HEK293 (cell line): Measurements from ENCODE around the gene OTUB2.

ENCODE experiments used
- CTCF ChIA-PET: fragments of 350-600 bp; formaldehyde crosslinking; extraction: SDS; loops from one replicate; lab custom pipeline; 2021; ENCODE audit warnings: antibody characterized with exemption; lab: Yijun Ruan, JAX
- POLR2A ChIA-PET: fragments of 300-600 bp; formaldehyde crosslinking; extraction: SDS; loops from one replicate; lab custom pipeline; 2020; ENCODE audit warnings: antibody characterized with exemption, inconsistent platforms; lab: Yijun Ruan, JAX
- H3K27ac ChIP-seq: fragments of 200-500 bp; sonication (Bioruptor generic); 2 replicates; pipeline ENCODE4 v1.5.1; 2014; ENCODE audit warnings: low read depth, low read length, control low read depth, inconsistent platforms; ENCODE audit errors: extremely low read depth
- H3K36me3 ChIP-seq, 2 experiments: fragments of 200-500 bp in 1 of 2; sonication (Bioruptor generic) in 1 of 2; 1 replicate in 1 of 2; 2 replicates in 1 of 2; pipeline ENCODE4 v1.5.1; 2014 to 2017; ENCODE audit warnings: inconsistent platforms in 2 of 2, low read length in 2 of 2; ENCODE audit not compliant: control insufficient read depth in 2 of 2, insufficient read depth in 1 of 2
- H3K4me1 ChIP-seq: fragments of 200-500 bp; sonication (Bioruptor generic); 2 replicates; pipeline ENCODE4 v1.5.1; 2014; ENCODE audit warnings: mild to moderate bottlenecking, low read length, inconsistent platforms; ENCODE audit not compliant: control insufficient read depth, insufficient read depth
- H3K4me3 ChIP-seq: 2 replicates; pipeline ENCODE4 v1.5.1; 2011; ENCODE audit warnings: low read depth, mild to moderate bottlenecking, control low read depth, low read length, moderate library complexity
- H3K9me3 ChIP-seq: fragments of 200-500 bp; sonication (Bioruptor generic); 2 replicates; pipeline ENCODE4 v1.5.1; 2014; ENCODE audit warnings: low read depth, low read length, inconsistent platforms; ENCODE audit not compliant: control insufficient read depth, insufficient read depth
- FEZF1 ChIP-seq: fragments of 450-650 bp; formaldehyde crosslinking; IDR thresholded peaks from 2 replicates; pipeline ENCODE4 v1.5.1; 2016; ENCODE audit warnings: missing biosample characterization, missing genetic modification characterization
- GLI4 ChIP-seq: fragments of 450-650 bp; formaldehyde crosslinking; IDR thresholded peaks from 2 replicates; pipeline ENCODE4 v1.5.1; 2016; ENCODE audit warnings: missing biosample characterization, missing genetic modification characterization
- KLF7 ChIP-seq: fragments of 450-650 bp; formaldehyde crosslinking; IDR thresholded peaks from 2 replicates; pipeline ENCODE4 v1.5.1; 2016; ENCODE audit warnings: missing biosample characterization, missing genetic modification characterization, borderline replicate concordance
- MZF1 ChIP-seq: fragments of 450-650 bp; formaldehyde crosslinking; IDR thresholded peaks from 2 replicates; pipeline ENCODE4 v1.5.1; 2017; ENCODE audit warnings: missing biosample characterization, missing genetic modification characterization, borderline replicate concordance
- OSR2 ChIP-seq: fragments of 450-650 bp; formaldehyde crosslinking; IDR thresholded peaks from 2 replicates; pipeline ENCODE4 v1.5.1; 2016; ENCODE audit warnings: missing biosample characterization, missing genetic modification characterization
- YY1 ChIP-seq: fragments of 450-650 bp; formaldehyde crosslinking; IDR thresholded peaks from 2 replicates; pipeline ENCODE4 v1.5.1; 2018; ENCODE audit warnings: missing biosample characterization, missing genetic modification characterization
- YY2 ChIP-seq: fragments of 450-650 bp; formaldehyde crosslinking; IDR thresholded peaks from 2 replicates; pipeline ENCODE4 v1.5.1; 2016; ENCODE audit warnings: missing biosample characterization, missing genetic modification characterization
- ZBTB20 ChIP-seq: fragments of 450-650 bp; formaldehyde crosslinking; IDR thresholded peaks from 2 replicates; pipeline ENCODE4 v1.5.1; 2016; ENCODE audit warnings: missing biosample characterization, missing genetic modification characterization
- ZNF132 ChIP-seq: fragments of 450-650 bp; formaldehyde crosslinking; IDR thresholded peaks from 2 replicates; pipeline ENCODE4 v1.5.1; 2017; ENCODE audit warnings: missing biosample characterization, missing genetic modification characterization, borderline replicate concordance
- ZNF174 ChIP-seq: fragments of 450-650 bp; formaldehyde crosslinking; IDR thresholded peaks from 2 replicates; pipeline ENCODE4 v1.5.0; 2017; ENCODE audit warnings: missing biosample characterization, mild to moderate bottlenecking, missing genetic modification characterization
- ZNF175 ChIP-seq: fragments of 450-650 bp; formaldehyde crosslinking; IDR thresholded peaks from 2 replicates; pipeline ENCODE4 v1.5.1; 2016; ENCODE audit warnings: missing biosample characterization, missing genetic modification characterization
- ZNF214 ChIP-seq: fragments of 450-650 bp; formaldehyde crosslinking; IDR thresholded peaks from 2 replicates; pipeline ENCODE4 v1.5.1; 2017; ENCODE audit warnings: missing biosample characterization, mild to moderate bottlenecking, missing genetic modification characterization, borderline replicate concordance
- ZNF311 ChIP-seq: fragments of 450-650 bp; formaldehyde crosslinking; IDR thresholded peaks from 2 replicates; pipeline ENCODE4 v1.5.1; 2017; ENCODE audit warnings: missing biosample characterization, missing genetic modification characterization, borderline replicate concordance
- ZNF391 ChIP-seq: fragments of 450-650 bp; formaldehyde crosslinking; IDR thresholded peaks from 2 replicates; pipeline ENCODE4 v1.5.1; 2016; ENCODE audit warnings: low read depth, missing biosample characterization, missing genetic modification characterization, borderline replicate concordance
- ZNF416 ChIP-seq: fragments of 450-650 bp; formaldehyde crosslinking; IDR thresholded peaks from 2 replicates; pipeline ENCODE4 v1.5.1; 2016; ENCODE audit warnings: missing biosample characterization, missing genetic modification characterization
- ZNF449 ChIP-seq: fragments of 450-650 bp; formaldehyde crosslinking; IDR thresholded peaks from 2 replicates; pipeline ENCODE4 v1.5.1; 2017; ENCODE audit warnings: missing biosample characterization, mild to moderate bottlenecking, missing genetic modification characterization, moderate library complexity
- ZNF473 ChIP-seq: fragments of 450-650 bp; formaldehyde crosslinking; IDR thresholded peaks from 2 replicates; pipeline ENCODE4 v1.5.1; 2017; ENCODE audit warnings: missing biosample characterization, missing genetic modification characterization
- ZNF530 ChIP-seq: fragments of 450-650 bp; formaldehyde crosslinking; IDR thresholded peaks from 2 replicates; pipeline ENCODE4 v1.5.1; 2016; ENCODE audit warnings: low read depth, missing biosample characterization, missing genetic modification characterization
- ZNF558 ChIP-seq: fragments of 450-650 bp; formaldehyde crosslinking; IDR thresholded peaks from 2 replicates; pipeline ENCODE4 v1.5.1; 2016; ENCODE audit warnings: missing biosample characterization, missing genetic modification characterization
- ZNF596 ChIP-seq: fragments of 450-650 bp; IDR thresholded peaks from 2 replicates; pipeline ENCODE4 v1.5.0; 2018; ENCODE audit warnings: missing biosample characterization, mild to moderate bottlenecking, missing genetic modification characterization, moderate library complexity
- ZNF629 ChIP-seq: fragments of 450-650 bp; formaldehyde crosslinking; IDR thresholded peaks from 2 replicates; pipeline ENCODE4 v1.5.1; 2017; ENCODE audit warnings: missing biosample characterization, missing genetic modification characterization
- ZNF707 ChIP-seq: fragments of 450-650 bp; formaldehyde crosslinking; IDR thresholded peaks from 2 replicates; pipeline ENCODE4 v1.5.1; 2016; ENCODE audit warnings: missing biosample characterization, missing genetic modification characterization
- ZNF776 ChIP-seq: fragments of 450-650 bp; formaldehyde crosslinking; IDR thresholded peaks from 2 replicates; pipeline ENCODE4 v1.5.0; 2017; ENCODE audit warnings: missing biosample characterization, missing genetic modification characterization, borderline replicate concordance
- TF ChIP-seq, protein P1 (sequence below): fragments of 450-650 bp; formaldehyde crosslinking; conservative IDR thresholded peaks from 2 replicates; pipeline ENCODE4 v1.5.1; 2016; ENCODE audit warnings: low read depth, missing biosample characterization, missing genetic modification characterization
- TF ChIP-seq, protein P2 (sequence below): fragments of 450-650 bp; formaldehyde crosslinking; IDR thresholded peaks from 2 replicates; pipeline ENCODE4 v1.5.0; 2017; ENCODE audit warnings: missing biosample characterization, missing genetic modification characterization, borderline replicate concordance

Gene OTUB2

GRCh38 chr14:94026173-94026888 lies at the start of gene OTUB2:
Gene OTUB2, plus strand, starts transcription at chr14:94026340. Its CDS starts 198 bp downstream, at chr14:94026538.
- Histone ChIP-seq H3K27ac (no peak within 1 kb of the TSS), H3K4me1 (no peaks in the 10 kb centered on the region), H3K9me3 (no peaks in the 10 kb centered on the region), H3K4me3 (peak within 1 kb of the TSS; percentile 63), H3K36me3 (no peaks in the 10 kb centered on the region)
- ChIA-PET CTCF (interaction anchor here (0.9 to 3.1 kb wide), 4 partner anchors 10 to 86 kb away, joined by 3 to 25 read pairs (median 4); no protein-coding TSS in a partner anchor), POLR2A (interaction anchor here (0.7 kb wide), 1 partner anchor 69 kb away, joined by 3 read pairs; no protein-coding TSS in a partner anchor)
- TF ChIP-seq ZNF311 (tag by site-specific recombination) = no peak
- TF ChIP-seq ZNF558 (tag by site-specific recombination) = no peak
- TF ChIP-seq ZNF416 = no peak
- TF ChIP-seq, protein P1, sequence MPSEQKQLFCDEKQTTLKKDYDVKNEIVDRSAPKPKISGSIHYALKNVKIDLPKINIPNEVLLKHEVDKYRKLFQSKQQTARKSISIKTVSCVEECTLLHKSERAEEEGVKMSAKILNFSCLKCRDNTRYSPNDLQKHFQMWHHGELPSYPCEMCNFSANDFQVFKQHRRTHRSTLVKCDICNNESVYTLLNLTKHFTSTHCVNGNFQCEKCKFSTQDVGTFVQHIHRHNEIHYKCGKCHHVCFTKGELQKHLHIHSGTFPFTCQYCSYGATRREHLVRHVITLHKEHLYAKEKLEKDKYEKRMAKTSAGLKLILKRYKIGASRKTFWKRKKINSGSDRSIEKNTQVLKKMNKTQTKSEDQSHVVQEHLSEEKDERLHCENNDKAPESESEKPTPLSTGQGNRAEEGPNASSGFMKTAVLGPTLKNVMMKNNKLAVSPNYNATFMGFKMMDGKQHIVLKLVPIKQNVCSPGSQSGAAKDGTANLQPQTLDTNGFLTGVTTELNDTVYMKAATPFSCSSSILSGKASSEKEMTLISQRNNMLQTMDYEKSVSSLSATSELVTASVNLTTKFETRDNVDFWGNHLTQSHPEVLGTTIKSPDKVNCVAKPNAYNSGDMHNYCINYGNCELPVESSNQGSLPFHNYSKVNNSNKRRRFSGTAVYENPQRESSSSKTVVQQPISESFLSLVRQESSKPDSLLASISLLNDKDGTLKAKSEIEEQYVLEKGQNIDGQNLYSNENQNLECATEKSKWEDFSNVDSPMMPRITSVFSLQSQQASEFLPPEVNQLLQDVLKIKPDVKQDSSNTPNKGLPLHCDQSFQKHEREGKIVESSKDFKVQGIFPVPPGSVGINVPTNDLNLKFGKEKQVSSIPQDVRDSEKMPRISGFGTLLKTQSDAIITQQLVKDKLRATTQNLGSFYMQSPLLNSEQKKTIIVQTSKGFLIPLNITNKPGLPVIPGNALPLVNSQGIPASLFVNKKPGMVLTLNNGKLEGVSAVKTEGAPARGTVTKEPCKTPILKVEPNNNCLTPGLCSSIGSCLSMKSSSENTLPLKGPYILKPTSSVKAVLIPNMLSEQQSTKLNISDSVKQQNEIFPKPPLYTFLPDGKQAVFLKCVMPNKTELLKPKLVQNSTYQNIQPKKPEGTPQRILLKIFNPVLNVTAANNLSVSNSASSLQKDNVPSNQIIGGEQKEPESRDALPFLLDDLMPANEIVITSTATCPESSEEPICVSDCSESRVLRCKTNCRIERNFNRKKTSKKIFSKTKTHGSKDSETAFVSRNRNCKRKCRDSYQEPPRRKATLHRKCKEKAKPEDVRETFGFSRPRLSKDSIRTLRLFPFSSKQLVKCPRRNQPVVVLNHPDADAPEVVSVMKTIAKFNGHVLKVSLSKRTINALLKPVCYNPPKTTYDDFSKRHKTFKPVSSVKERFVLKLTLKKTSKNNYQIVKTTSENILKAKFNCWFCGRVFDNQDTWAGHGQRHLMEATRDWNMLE (tag by site-specific recombination) = 0 out of 2 replicates have a peak, but pooled peaks have one; percentile 22
- TF ChIP-seq ZNF214 (tag by site-specific recombination) = no peak
- peak; percentile 83 for TF ChIP-seq ZNF629
- no peak for TF ChIP-seq ZNF596 (tag by site-specific recombination)
- no peak for TF ChIP-seq YY2 (tag by site-specific recombination)
- TF ChIP-seq YY1 (tag by site-specific recombination) = no peak
- peak; percentile 84 for TF ChIP-seq KLF7 (tag by site-specific recombination)
- TF ChIP-seq MZF1 (tag by site-specific recombination) = no peak
- peak; percentile 60; the same call in 1 of the 2 replicates for TF ChIP-seq ZNF391 (tag by site-specific recombination)
- 0 out of 2 replicates have a peak, but pooled peaks have one; percentile 57 for TF ChIP-seq GLI4
- no peak for TF ChIP-seq ZNF776 (tag by site-specific recombination)
- TF ChIP-seq ZNF132 (tag by site-specific recombination) = no peak
- TF ChIP-seq ZNF175 (tag by site-specific recombination) = no peak
- no peak for TF ChIP-seq ZNF174 (tag by site-specific recombination)
- no peak for TF ChIP-seq FEZF1
- no peak for TF ChIP-seq ZNF707 (tag by site-specific recombination)
- no peak for TF ChIP-seq ZBTB20 (tag by site-specific recombination)
- TF ChIP-seq ZNF449 (tag by site-specific recombination) = no peak
- TF ChIP-seq ZNF530 (tag by site-specific recombination) = no peak
- TF ChIP-seq, protein P2, sequence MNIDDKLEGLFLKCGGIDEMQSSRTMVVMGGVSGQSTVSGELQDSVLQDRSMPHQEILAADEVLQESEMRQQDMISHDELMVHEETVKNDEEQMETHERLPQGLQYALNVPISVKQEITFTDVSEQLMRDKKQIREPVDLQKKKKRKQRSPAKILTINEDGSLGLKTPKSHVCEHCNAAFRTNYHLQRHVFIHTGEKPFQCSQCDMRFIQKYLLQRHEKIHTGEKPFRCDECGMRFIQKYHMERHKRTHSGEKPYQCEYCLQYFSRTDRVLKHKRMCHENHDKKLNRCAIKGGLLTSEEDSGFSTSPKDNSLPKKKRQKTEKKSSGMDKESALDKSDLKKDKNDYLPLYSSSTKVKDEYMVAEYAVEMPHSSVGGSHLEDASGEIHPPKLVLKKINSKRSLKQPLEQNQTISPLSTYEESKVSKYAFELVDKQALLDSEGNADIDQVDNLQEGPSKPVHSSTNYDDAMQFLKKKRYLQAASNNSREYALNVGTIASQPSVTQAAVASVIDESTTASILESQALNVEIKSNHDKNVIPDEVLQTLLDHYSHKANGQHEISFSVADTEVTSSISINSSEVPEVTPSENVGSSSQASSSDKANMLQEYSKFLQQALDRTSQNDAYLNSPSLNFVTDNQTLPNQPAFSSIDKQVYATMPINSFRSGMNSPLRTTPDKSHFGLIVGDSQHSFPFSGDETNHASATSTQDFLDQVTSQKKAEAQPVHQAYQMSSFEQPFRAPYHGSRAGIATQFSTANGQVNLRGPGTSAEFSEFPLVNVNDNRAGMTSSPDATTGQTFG (tag by site-specific recombination) = no peak
- no peak for TF ChIP-seq ZNF473
- 0 out of 2 replicates have a peak, but pooled peaks have one; percentile 10 for TF ChIP-seq OSR2 (tag by site-specific recombination)
